ENCODE measurements around the gene HIP1.

DNA sequence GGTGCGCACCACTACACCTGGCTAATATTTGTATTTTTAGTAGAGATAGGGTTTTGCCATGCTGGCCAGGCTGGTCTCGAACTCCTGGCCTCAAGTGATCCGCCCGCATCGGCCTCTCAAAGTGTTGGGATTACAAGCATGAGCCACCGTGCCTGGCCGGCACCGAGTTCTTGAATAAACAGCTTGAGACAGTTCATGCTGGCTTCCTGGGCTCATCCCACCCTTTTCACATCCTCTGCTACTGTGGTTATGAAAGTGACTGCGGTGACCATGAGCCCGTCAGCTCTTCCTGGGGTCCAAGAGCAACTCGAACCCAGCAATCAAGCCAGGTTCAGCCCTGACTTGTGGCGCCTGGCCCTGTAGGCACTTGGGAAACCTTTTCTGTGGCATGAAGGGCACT lies 38.7 kb downstream of the HIP1 start:
- TF ChIP-seq, protein P1, sequence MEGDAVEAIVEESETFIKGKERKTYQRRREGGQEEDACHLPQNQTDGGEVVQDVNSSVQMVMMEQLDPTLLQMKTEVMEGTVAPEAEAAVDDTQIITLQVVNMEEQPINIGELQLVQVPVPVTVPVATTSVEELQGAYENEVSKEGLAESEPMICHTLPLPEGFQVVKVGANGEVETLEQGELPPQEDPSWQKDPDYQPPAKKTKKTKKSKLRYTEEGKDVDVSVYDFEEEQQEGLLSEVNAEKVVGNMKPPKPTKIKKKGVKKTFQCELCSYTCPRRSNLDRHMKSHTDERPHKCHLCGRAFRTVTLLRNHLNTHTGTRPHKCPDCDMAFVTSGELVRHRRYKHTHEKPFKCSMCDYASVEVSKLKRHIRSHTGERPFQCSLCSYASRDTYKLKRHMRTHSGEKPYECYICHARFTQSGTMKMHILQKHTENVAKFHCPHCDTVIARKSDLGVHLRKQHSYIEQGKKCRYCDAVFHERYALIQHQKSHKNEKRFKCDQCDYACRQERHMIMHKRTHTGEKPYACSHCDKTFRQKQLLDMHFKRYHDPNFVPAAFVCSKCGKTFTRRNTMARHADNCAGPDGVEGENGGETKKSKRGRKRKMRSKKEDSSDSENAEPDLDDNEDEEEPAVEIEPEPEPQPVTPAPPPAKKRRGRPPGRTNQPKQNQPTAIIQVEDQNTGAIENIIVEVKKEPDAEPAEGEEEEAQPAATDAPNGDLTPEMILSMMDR (IDR thresholded peaks at IDR 0.05) = no peak
- TF ChIP-seq EZH2phosphoT487 (IDR thresholded peaks at IDR 0.05) = no peak
